DOHH2 (cell line): ENCODE measurements around the gene SMYD2.

ENCODE experiments used
- EZH2phosphoT487 ChIP-seq: fragments of 200-600 bp; sonication (generic); IDR thresholded peaks from 2 replicates; pipeline ENCODE4 v1.6.1; 2017; ENCODE audit warnings: borderline replicate concordance, mild to moderate bottlenecking, antibody characterized with exemption, low read length, moderate library complexity, mixed read lengths
- TF ChIP-seq, protein P1 (sequence below): fragments of 200-600 bp; sonication (generic); IDR thresholded peaks from one replicate; pipeline ENCODE4 v1.5.1; 2014; ENCODE audit warnings: antibody characterized with exemption, mild to moderate bottlenecking, low read depth, low read length; ENCODE audit not compliant: poor library complexity, severe bottlenecking

DNA sequence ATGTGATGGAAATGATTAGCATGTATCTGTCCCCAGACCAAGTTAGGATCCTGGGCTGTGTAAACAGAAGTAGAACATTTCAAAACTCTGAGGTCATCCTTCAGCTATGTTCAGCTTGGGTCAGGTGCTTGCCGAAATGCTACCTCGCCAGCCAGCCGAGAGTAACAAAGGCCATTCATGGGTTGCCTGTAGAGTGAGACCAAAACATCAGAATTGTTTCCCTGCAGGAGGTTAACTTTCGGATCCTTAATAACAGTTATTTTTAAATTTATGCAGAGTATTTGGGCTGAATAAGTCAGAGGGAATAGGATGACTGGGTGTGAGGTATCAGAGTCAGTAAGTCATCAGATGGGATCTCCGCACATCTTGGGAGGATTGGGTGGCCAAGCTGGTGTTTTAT is 35.6 kb downstream of the SMYD2 start:
- TF ChIP-seq, protein P1, sequence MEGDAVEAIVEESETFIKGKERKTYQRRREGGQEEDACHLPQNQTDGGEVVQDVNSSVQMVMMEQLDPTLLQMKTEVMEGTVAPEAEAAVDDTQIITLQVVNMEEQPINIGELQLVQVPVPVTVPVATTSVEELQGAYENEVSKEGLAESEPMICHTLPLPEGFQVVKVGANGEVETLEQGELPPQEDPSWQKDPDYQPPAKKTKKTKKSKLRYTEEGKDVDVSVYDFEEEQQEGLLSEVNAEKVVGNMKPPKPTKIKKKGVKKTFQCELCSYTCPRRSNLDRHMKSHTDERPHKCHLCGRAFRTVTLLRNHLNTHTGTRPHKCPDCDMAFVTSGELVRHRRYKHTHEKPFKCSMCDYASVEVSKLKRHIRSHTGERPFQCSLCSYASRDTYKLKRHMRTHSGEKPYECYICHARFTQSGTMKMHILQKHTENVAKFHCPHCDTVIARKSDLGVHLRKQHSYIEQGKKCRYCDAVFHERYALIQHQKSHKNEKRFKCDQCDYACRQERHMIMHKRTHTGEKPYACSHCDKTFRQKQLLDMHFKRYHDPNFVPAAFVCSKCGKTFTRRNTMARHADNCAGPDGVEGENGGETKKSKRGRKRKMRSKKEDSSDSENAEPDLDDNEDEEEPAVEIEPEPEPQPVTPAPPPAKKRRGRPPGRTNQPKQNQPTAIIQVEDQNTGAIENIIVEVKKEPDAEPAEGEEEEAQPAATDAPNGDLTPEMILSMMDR = no peak
- TF ChIP-seq EZH2phosphoT487 = no peak
